ENCODE results near the gene PLGRKT.

The PLGRKT gene

GRCh38 chr9:5375790-5376477 lies 61.8 kb downstream of the PLGRKT start:
- no peaks in the 10 kb centered on the region for H3K9me3 ChIP-seq (ENCODE audit: insufficient read depth, low read depth, low read length)
- TF ChIP-seq EZH2phosphoT487 (IDR thresholded peaks at IDR 0.05; ENCODE audit: borderline replicate concordance) (no peak), CTCF (conservative IDR thresholded peaks at IDR 0.05; ENCODE audit: low read length) (no peak)

GRCh38 chr9:5375091-5375490 lies 62.6 kb downstream of the PLGRKT start:
- Histone ChIP-seq H2AFZ (ENCODE audit: low read length) (no peak overlapping the region), H3K9me2 (replicated peaks; ENCODE audit: low read depth, low read length) (no peaks in the 10 kb centered on the region), H3K4me2 (ENCODE audit: low read depth, low read length, poor library complexity, severe bottlenecking) (no peak overlapping the region), H3F3A (ENCODE audit: low read depth) (no peaks in the 10 kb centered on the region), H3K4me1 (ENCODE audit: insufficient read depth, low read length, poor library complexity, severe bottlenecking) (peaks cover 6% of the 10 kb centered on the region), H3K9me3 (ENCODE audit: insufficient read depth, low read depth, low read length) (no peaks in the 10 kb centered on the region), H3K79me2 (ENCODE audit: insufficient read depth, low read length) (no peaks in the 10 kb centered on the region), H3K4me3 (ENCODE audit: low read length, poor library complexity, severe bottlenecking) (no peak overlapping the region), H4K20me1 (ENCODE audit: insufficient read depth, low read length, poor library complexity, severe bottlenecking) (no peaks in the 10 kb centered on the region), H3K9ac (ENCODE audit: low read depth, low read length, poor library complexity, severe bottlenecking) (no peak overlapping the region), H3K36me3 (ENCODE audit: insufficient read depth, low read length) (no peaks in the 10 kb centered on the region), H3K27me3 (ENCODE audit: insufficient read depth, low read length, poor library complexity, severe bottlenecking) (no peaks in the 10 kb centered on the region)
- no peak for TF ChIP-seq EZH2phosphoT487 (IDR thresholded peaks at IDR 0.05; ENCODE audit: borderline replicate concordance)
- TF ChIP-seq CTCF (conservative IDR thresholded peaks at IDR 0.05; ENCODE audit: low read length): no peak

More at GRCh38 chr9:5375790-5376477, 61.8 kb downstream of the PLGRKT start:
- no peaks in the 10 kb centered on the region for H3K27me3 ChIP-seq (ENCODE audit: insufficient read depth, low read length, poor library complexity, severe bottlenecking)
- H3K9me2 ChIP-seq (replicated peaks; ENCODE audit: low read depth, low read length): no peaks in the 10 kb centered on the region
- no peak overlapping the region for H3K4me3 ChIP-seq (ENCODE audit: low read length, poor library complexity, severe bottlenecking)
- H3K4me1 ChIP-seq (ENCODE audit: insufficient read depth, low read length, poor library complexity, severe bottlenecking): peaks cover 6% of the 10 kb centered on the region
- no peak overlapping the region for H2AFZ ChIP-seq (ENCODE audit: low read length)
- H3F3A ChIP-seq (ENCODE audit: low read depth): no peaks in the 10 kb centered on the region
- H3K9ac ChIP-seq (ENCODE audit: low read depth, low read length, poor library complexity, severe bottlenecking): no peak overlapping the region
- H4K20me1 ChIP-seq (ENCODE audit: insufficient read depth, low read length, poor library complexity, severe bottlenecking): no peaks in the 10 kb centered on the region
- H3K79me2 ChIP-seq (ENCODE audit: insufficient read depth, low read length): no peaks in the 10 kb centered on the region
- no peak overlapping the region for H3K4me2 ChIP-seq (ENCODE audit: low read depth, low read length, poor library complexity, severe bottlenecking)
- no peaks in the 10 kb centered on the region for H3K36me3 ChIP-seq (ENCODE audit: insufficient read depth, low read length)

GRCh38 chr9:5364294-5365024 lies 73.3 kb downstream of the PLGRKT start:
- Histone ChIP-seq H3K9me2 (replicated peaks; ENCODE audit: low read depth, low read length) (no peaks in the 10 kb centered on the region), H4K20me1 (ENCODE audit: insufficient read depth, low read length, poor library complexity, severe bottlenecking) (no peaks in the 10 kb centered on the region), H2AFZ (ENCODE audit: low read length) (no peak overlapping the region), H3K9me3 (ENCODE audit: insufficient read depth, low read depth, low read length) (no peaks in the 10 kb centered on the region), H3K4me3 (ENCODE audit: low read length, poor library complexity, severe bottlenecking) (no peak overlapping the region), H3K9ac (ENCODE audit: low read depth, low read length, poor library complexity, severe bottlenecking) (no peak overlapping the region), H3F3A (ENCODE audit: low read depth) (no peaks in the 10 kb centered on the region), H3K36me3 (ENCODE audit: insufficient read depth, low read length) (no peaks in the 10 kb centered on the region), H3K4me2 (ENCODE audit: low read depth, low read length, poor library complexity, severe bottlenecking) (no peak overlapping the region), H3K27me3 (ENCODE audit: insufficient read depth, low read length, poor library complexity, severe bottlenecking) (no peaks in the 10 kb centered on the region), H3K4me1 (ENCODE audit: insufficient read depth, low read length, poor library complexity, severe bottlenecking) (peaks cover 4% of the 10 kb centered on the region), H3K79me2 (ENCODE audit: insufficient read depth, low read length) (no peaks in the 10 kb centered on the region)
- no peak for TF ChIP-seq EZH2phosphoT487 (IDR thresholded peaks at IDR 0.05; ENCODE audit: borderline replicate concordance)
- no peak for TF ChIP-seq CTCF (conservative IDR thresholded peaks at IDR 0.05; ENCODE audit: low read length)
